Muscle layer of colon (tissue), 2 donors: ENCODE results near the gene CHTF8.
"Not testable (repeated sequence)": the region's sequence is repeated elsewhere in the genome, so short reads cannot be mapped to it uniquely, and the experiment has no call there.

ENCODE experiments used
- H3K27ac ChIP-seq: one replicate; pipeline ENCODE4 v1.7.0; 2013; ENCODE audit warnings: low read depth, mild to moderate bottlenecking, low read length, moderate library complexity
- H3K27me3 ChIP-seq, 2 donors: one replicate each; pipeline ENCODE4 v1.7.0; 2013; ENCODE audit warnings: low read length in 2 of 2, mild to moderate bottlenecking in 2 of 2; ENCODE audit not compliant: insufficient read depth in 2 of 2, control insufficient read depth in 1 of 2
- H3K36me3 ChIP-seq: one replicate; pipeline ENCODE4 v1.7.0; 2013; ENCODE audit warnings: mild to moderate bottlenecking, low read length; ENCODE audit not compliant: insufficient read depth
- H3K4me1 ChIP-seq: one replicate; pipeline ENCODE4 v1.7.0; 2013; ENCODE audit warnings: mild to moderate bottlenecking, low read length; ENCODE audit not compliant: insufficient read depth
- H3K4me3 ChIP-seq, 2 donors: one replicate each; pipeline ENCODE4 v1.7.0; 2013; ENCODE audit warnings: low read length in 2 of 2, low read depth in 1 of 2, mild to moderate bottlenecking in 1 of 2, moderate library complexity in 1 of 2
- H3K9ac ChIP-seq: one replicate; pipeline ENCODE4 v1.7.0; 2013; ENCODE audit warnings: low read length
- H3K9me3 ChIP-seq: one replicate; pipeline ENCODE4 v1.7.0; 2013; ENCODE audit warnings: mild to moderate bottlenecking, low read length
- donor health status: abdominal sarcoma.
- donor health status: Adenocarcinoma of cecum.

The CHTF8 gene

GRCh38 chr16:69165584-69165983 lies 33.2 kb upstream of the CHTF8 start:
- Histone ChIP-seq H3K4me3 (no peak overlapping the region), H3K4me1 (no peaks in the 10 kb centered on the region), H3K27me3 (no peaks in the 10 kb centered on the region), H3K9me3 (no peaks in the 10 kb centered on the region), H3K27ac (no peak overlapping the region), H3K9ac (no peak overlapping the region), H3K36me3 (peaks cover 49% of the 10 kb centered on the region)

GRCh38 chr16:69160192-69160591 lies 27.8 kb upstream of the CHTF8 start:
- no peak overlapping the region for H3K27ac ChIP-seq
- no peaks in the 10 kb centered on the region for H3K4me1 ChIP-seq
- H3K9ac ChIP-seq, result no peak overlapping the region
- H3K36me3 ChIP-seq, result peaks cover 48% of the 10 kb centered on the region
- H3K4me3 ChIP-seq, result no peak overlapping the region
- no peaks in the 10 kb centered on the region for H3K9me3 ChIP-seq
- H3K27me3 ChIP-seq, result no peaks in the 10 kb centered on the region

GRCh38 chr16:69157196-69157595 lies 24.8 kb upstream of the CHTF8 start:
- H3K27me3 ChIP-seq, result no peaks in the 10 kb centered on the region
- no peak overlapping the region for H3K9ac ChIP-seq
- H3K4me1 ChIP-seq, result no peaks in the 10 kb centered on the region
- no peak overlapping the region for H3K4me3 ChIP-seq
- no peak overlapping the region for H3K27ac ChIP-seq
- H3K36me3 ChIP-seq, result peaks cover 55% of the 10 kb centered on the region
- no peaks in the 10 kb centered on the region for H3K9me3 ChIP-seq

GRCh38 chr16:69150146-69150865 lies 17.9 kb upstream of the CHTF8 start:
- no peak overlapping the region for H3K4me3 ChIP-seq
- no peaks in the 10 kb centered on the region for H3K4me1 ChIP-seq
- H3K9me3 ChIP-seq, result no peaks in the 10 kb centered on the region
- H3K27me3 ChIP-seq, result no peaks in the 10 kb centered on the region
- no peak overlapping the region for H3K27ac ChIP-seq
- no peak overlapping the region for H3K9ac ChIP-seq
- H3K36me3 ChIP-seq, result peaks cover 36% of the 10 kb centered on the region

- not testable (repeated sequence) for H3K4me1 ChIP-seq, H3K9ac ChIP-seq, H3K9me3 ChIP-seq, H3K4me3 ChIP-seq, H3K27ac ChIP-seq, H3K27me3 ChIP-seq
- peaks cover 38% of the 10 kb centered on the region for H3K36me3 ChIP-seq
These were observed 17.2 kb upstream of the CHTF8 start for GRCh38 chr16:69149621-69150020.

GRCh38 chr16:69145658-69146057 lies 13.3 kb upstream of the CHTF8 start:
- Histone ChIP-seq H3K4me1 (no peaks in the 10 kb centered on the region), H3K9ac (no peak overlapping the region)

GRCh38 chr16:69143116-69143515 lies 10.7 kb upstream of the CHTF8 start:
- H3K9me3 ChIP-seq, result no peaks in the 10 kb centered on the region
- H3K36me3 ChIP-seq, result peaks cover 46% of the 10 kb centered on the region
- no peak overlapping the region for H3K27ac ChIP-seq
- no peak overlapping the region for H3K4me3 ChIP-seq
- H3K9ac ChIP-seq, result no peak overlapping the region
- no peaks in the 10 kb centered on the region for H3K27me3 ChIP-seq
- H3K4me1 ChIP-seq, result no peaks in the 10 kb centered on the region

More at GRCh38 chr16:69145658-69146057, 13.3 kb upstream of the CHTF8 start:
- Histone ChIP-seq H3K9me3 (no peaks in the 10 kb centered on the region), H3K27ac (no peak overlapping the region), H3K27me3 (no peaks in the 10 kb centered on the region), H3K36me3 (peaks cover 34% of the 10 kb centered on the region), H3K4me3 (no peak overlapping the region)

GRCh38 chr16:69141936-69142335 lies 9.5 kb upstream of the CHTF8 start:
- Histone ChIP-seq H3K9me3 (no peaks in the 10 kb centered on the region), H3K36me3 (peaks cover 55% of the 10 kb centered on the region), H3K4me1 (no peaks in the 10 kb centered on the region), H3K9ac (no peak overlapping the region), H3K27ac (no peak overlapping the region), H3K4me3 (no peak overlapping the region), H3K27me3 (no peaks in the 10 kb centered on the region)

GRCh38 chr16:69141014-69141413 lies 8.6 kb upstream of the CHTF8 start:
- Histone ChIP-seq H3K27me3 (no peaks in the 10 kb centered on the region), H3K27ac (no peak overlapping the region), H3K9ac (no peak overlapping the region), H3K36me3 (peaks cover 57% of the 10 kb centered on the region), H3K4me3 (no peak overlapping the region), H3K4me1 (no peaks in the 10 kb centered on the region), H3K9me3 (no peaks in the 10 kb centered on the region)

- not testable (repeated sequence) for H3K4me3 ChIP-seq, H3K4me1 ChIP-seq, H3K27ac ChIP-seq, H3K27me3 ChIP-seq, H3K9me3 ChIP-seq, H3K9ac ChIP-seq
- H3K36me3 ChIP-seq, result peaks cover 52% of the 10 kb centered on the region
These were observed 7.1 kb upstream of the CHTF8 start for GRCh38 chr16:69139464-69139863.

- no peaks in the 10 kb centered on the region for H3K27me3 ChIP-seq
- no peak overlapping the region for H3K9ac ChIP-seq
- peaks cover 49% of the 10 kb centered on the region for H3K36me3 ChIP-seq
- H3K4me1 ChIP-seq, result peaks cover 1% of the 10 kb centered on the region
- no peak overlapping the region for H3K4me3 ChIP-seq
- no peak overlapping the region for H3K27ac ChIP-seq
- H3K9me3 ChIP-seq, result no peaks in the 10 kb centered on the region
These were observed 6.2 kb upstream of the CHTF8 start for GRCh38 chr16:69138608-69139007.

- Histone ChIP-seq H3K27me3 (no peaks in the 10 kb centered on the region), H3K36me3 (peaks cover 18% of the 10 kb centered on the region), H3K4me3 (peak overlapping the region; percentile 72 to 89), H3K4me1 (peaks cover 20% of the 10 kb centered on the region), H3K9ac (peak overlapping the region; percentile 22), H3K9me3 (no peaks in the 10 kb centered on the region), H3K27ac (no peak overlapping the region)
These were observed 1.1 kb upstream of the CHTF8 start for GRCh38 chr16:69133373-69133954.
